GM23338 (cell line): ENCODE results near the gene ZCCHC14. TPM values are rescaled to one million over a fixed set of nuclear protein-coding genes. Genes with fewer than 3 reads are reported as not detected.

ENCODE experiments used
- ATAC-seq: fragments of 200-7000 bp; cut with Tn5 transposase; 3 replicates; pipeline ENCODE4 v1.9.1; 2020
- DNase-seq: peaks from one replicate; pipeline ENCODE4 v3.0.0-alpha.2; 2015; ENCODE audit warnings: low spot score
- H2AFZ ChIP-seq: fragments of 200-600 bp; sonication (generic); 2 replicates; pipeline ENCODE4 v1.8.0; 2016; ENCODE audit warnings: antibody characterized with exemption, mild to moderate bottlenecking, moderate library complexity
- H3F3A ChIP-seq: fragments of 200-600 bp; sonication (generic); replicated peaks from 2 replicates; pipeline ENCODE4 v1.8.0; 2017; ENCODE audit warnings: antibody characterized with exemption, mixed run types, low read depth
- H3K27ac ChIP-seq: fragments of 200-600 bp; sonication (generic); 2 replicates; pipeline ENCODE4 v1.6.1; 2016; ENCODE audit warnings: low read depth
- H3K27me3 ChIP-seq: fragments of 200-600 bp; sonication (generic); 2 replicates; pipeline ENCODE4 v1.8.0; 2016; ENCODE audit warnings: mild to moderate bottlenecking, mixed run types, moderate library complexity; ENCODE audit not compliant: insufficient read depth
- H3K36me3 ChIP-seq: fragments of 200-600 bp; sonication (generic); 2 replicates; pipeline ENCODE4 v1.8.0; 2016; ENCODE audit warnings: mild to moderate bottlenecking; ENCODE audit not compliant: insufficient read depth
- H3K4me1 ChIP-seq: fragments of 200-600 bp; sonication (generic); 2 replicates; pipeline ENCODE4 v1.8.0; 2016; ENCODE audit warnings: mild to moderate bottlenecking, moderate library complexity; ENCODE audit not compliant: insufficient read depth
- H3K4me2 ChIP-seq: fragments of 200-600 bp; sonication (generic); 2 replicates; pipeline ENCODE4 v1.7.1; 2017; ENCODE audit warnings: mixed run types
- H3K4me3 ChIP-seq: fragments of 200-600 bp; sonication (generic); 2 replicates; pipeline ENCODE4 v1.6.1; 2016; ENCODE audit warnings: mixed run types
- H3K79me2 ChIP-seq: fragments of 200-600 bp; sonication (generic); replicated peaks from 2 replicates; pipeline ENCODE4 v1.8.0; 2017; ENCODE audit warnings: mild to moderate bottlenecking; ENCODE audit not compliant: insufficient read depth
- H3K9me2 ChIP-seq: fragments of 200-600 bp; sonication (generic); 2 replicates; pipeline ENCODE4 v1.8.0; 2017; ENCODE audit not compliant: insufficient read depth
- H4K20me1 ChIP-seq: fragments of 200-600 bp; sonication (generic); replicated peaks from 2 replicates; pipeline ENCODE4 v1.8.0; 2017; ENCODE audit warnings: mild to moderate bottlenecking; ENCODE audit not compliant: insufficient read depth
- H3K27ac Mint-ChIP-seq: 2 replicates; pipeline ENCODE4 v1.8.0; 2020; ENCODE audit warnings: inconsistent platforms, mild to moderate bottlenecking, moderate library complexity, mixed read lengths
- H3K27me3 Mint-ChIP-seq: 3 replicates; pipeline ENCODE4 v1.8.0; 2022; ENCODE audit warnings: low read depth, mild to moderate bottlenecking, moderate library complexity, mixed read lengths, inconsistent platforms; ENCODE audit not compliant: insufficient read depth, poor library complexity
- H3K36me3 Mint-ChIP-seq: 3 replicates; pipeline ENCODE4 v1.8.0; 2021; ENCODE audit warnings: low read depth, mild to moderate bottlenecking, inconsistent platforms, moderate library complexity, mixed read lengths
- H3K4me1 Mint-ChIP-seq: 3 replicates; pipeline ENCODE4 v1.8.0; 2020; ENCODE audit warnings: mild to moderate bottlenecking, inconsistent platforms, mixed read lengths
- H3K4me3 Mint-ChIP-seq: 3 replicates; pipeline ENCODE4 v1.8.0; 2021; ENCODE audit warnings: moderate library complexity, mild to moderate bottlenecking, inconsistent platforms, mixed read lengths
- H3K9me3 Mint-ChIP-seq: 3 replicates; pipeline ENCODE4 v1.8.0; 2020; ENCODE audit warnings: moderate library complexity, mild to moderate bottlenecking, inconsistent platforms, mixed read lengths
- CREB1 ChIP-seq: fragments of 250-450 bp; sonication (Bioruptor Pico); IDR thresholded peaks from 2 replicates; pipeline ENCODE4 v1.5.0; 2020; ENCODE audit warnings: low read depth, mild to moderate bottlenecking, moderate library complexity
- ETS1 ChIP-seq: IDR thresholded peaks from 2 replicates; pipeline ENCODE4 v1.6.1; 2016; ENCODE audit warnings: antibody characterized with exemption
- EZH2 ChIP-seq: fragments of 200-600 bp; sonication (generic); IDR thresholded peaks from one replicate; pipeline ENCODE4 v1.8.0; 2017; ENCODE audit warnings: antibody characterized with exemption, mild to moderate bottlenecking, low read depth; ENCODE audit not compliant: unreplicated experiment
- EZH2phosphoT487 ChIP-seq: fragments of 200-600 bp; sonication (generic); IDR thresholded peaks from one replicate; pipeline ENCODE4 v1.8.1; 2018; ENCODE audit warnings: antibody characterized with exemption; ENCODE audit not compliant: unreplicated experiment
- JUNB ChIP-seq: IDR thresholded peaks from one replicate; pipeline ENCODE4 v1.6.1; 2016; ENCODE audit warnings: antibody characterized with exemption; ENCODE audit not compliant: unreplicated experiment
- NANOG ChIP-seq: IDR thresholded peaks from 2 replicates; pipeline ENCODE4 v1.6.1; 2016; ENCODE audit warnings: antibody characterized with exemption, borderline replicate concordance
- POLR2AphosphoS5 ChIP-seq: IDR thresholded peaks from 2 replicates; pipeline ENCODE4 v1.6.1; 2016; ENCODE audit warnings: antibody characterized with exemption, low read depth
- REST ChIP-seq: IDR thresholded peaks from one replicate; pipeline ENCODE4 v1.6.1; 2018; ENCODE audit warnings: antibody characterized with exemption; ENCODE audit not compliant: unreplicated experiment
- STAT1 ChIP-seq: IDR thresholded peaks from one replicate; pipeline ENCODE4 v1.6.1; 2016; ENCODE audit warnings: antibody characterized with exemption; ENCODE audit not compliant: unreplicated experiment
- ZNF114 ChIP-seq: fragments of 250-450 bp; sonication (Bioruptor Pico); IDR thresholded peaks from 2 replicates; pipeline ENCODE4 v1.5.0; 2020; ENCODE audit warnings: mild to moderate bottlenecking, moderate library complexity
- ZNF331 ChIP-seq: fragments of 250-450 bp; sonication (Bioruptor Pico); IDR thresholded peaks from 2 replicates; pipeline ENCODE4 v1.5.0; 2020; ENCODE audit warnings: low read depth, mild to moderate bottlenecking, moderate library complexity
- ZNF462 ChIP-seq: fragments of 250-450 bp; sonication (Bioruptor Pico); IDR thresholded peaks from 2 replicates; pipeline ENCODE4 v1.5.0; 2020; ENCODE audit warnings: mild to moderate bottlenecking, moderate library complexity
- polyA plus RNA-seq: library from polyadenylated mRNA; unstranded; fragments of >200 nt; fragmentation: Nextera tagmentation; extraction: Ambion mirVana; gene quantifications from 2 replicates; pipeline ENCODE4 v1.2.1, GENCODE V29; 2016
- total RNA-seq: library from RNA; depleted of rRNA; stranded (reverse); fragments of >200 nt; shearing (Covaris generic); gene quantifications from 2 replicates; pipeline ENCODE4 v1.2.3, GENCODE V29; 2014
- TF ChIP-seq, protein P1 (sequence below), 2 experiments: fragments of 200-600 bp in 1 of 2; sonication (generic) in 1 of 2; conservative IDR thresholded peaks; 2 replicates each; pipeline versions ENCODE4 v1.5.1 to v1.6.1; 2016 to 2017; ENCODE audit warnings: antibody characterized with exemption in 2 of 2, low read depth in 2 of 2, mild to moderate bottlenecking in 2 of 2, moderate library complexity in 1 of 2

The ZCCHC14 gene
- total and polyA plus RNA-seq, 2 experiments from 2014 or later, result 6.8 to 22.4 TPM

DNA sequence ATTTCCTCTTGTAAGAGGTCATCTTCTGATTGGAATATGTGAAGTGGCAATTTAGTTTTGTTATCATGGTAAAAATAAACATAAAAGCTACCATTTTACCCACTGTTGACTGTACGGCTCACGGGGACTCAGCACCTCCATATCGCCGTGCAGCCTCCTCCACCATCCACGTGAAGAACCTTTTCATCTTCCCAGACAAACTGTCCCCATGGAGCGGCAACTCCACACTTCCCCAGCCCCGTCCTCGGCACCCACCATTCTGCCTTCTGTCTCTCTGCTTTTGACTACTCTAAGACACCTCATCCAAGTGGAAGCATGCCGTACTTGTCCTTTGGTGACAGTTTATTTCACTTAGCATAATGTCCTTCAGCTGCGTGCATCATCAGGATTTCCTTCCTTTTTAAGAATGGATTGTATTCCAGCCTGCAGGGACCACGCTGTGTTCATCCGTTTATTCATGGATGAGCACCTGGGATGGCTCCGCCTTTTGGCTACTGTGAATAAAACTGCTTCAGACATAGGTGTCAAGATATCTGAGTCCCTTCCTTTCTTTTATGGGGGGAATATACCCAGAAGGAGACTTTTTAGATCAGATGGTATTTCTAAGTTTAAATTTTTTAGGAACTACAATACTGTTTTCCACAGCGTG, 123.6 kb downstream of the ZCCHC14 start:
- no peaks in the 10 kb centered on the region for H3K4me1 ChIP-seq
- H3K36me3 Mint-ChIP-seq, result no peaks in the 10 kb centered on the region
- H3F3A ChIP-seq, result no peaks in the 10 kb centered on the region
- peaks cover 30% of the 10 kb centered on the region; the same call in 1 of the 2 replicates for H4K20me1 ChIP-seq
- H3K79me2 ChIP-seq, result peaks cover 82% of the 10 kb centered on the region
- no peak for TF ChIP-seq STAT1
- no peak for TF ChIP-seq EZH2
- no peak for TF ChIP-seq CREB1 (CRISPR knock-in tag)
- TF ChIP-seq ZNF462 (CRISPR knock-in tag), result no peak
- no peak for TF ChIP-seq ZNF114 (CRISPR knock-in tag)
- no peak for TF ChIP-seq ETS1
- no peak for TF ChIP-seq NANOG
- TF ChIP-seq ZNF331 (CRISPR knock-in tag), result no peak
- no peak for TF ChIP-seq REST
- no peak for TF ChIP-seq EZH2phosphoT487
- TF ChIP-seq, protein P1, sequence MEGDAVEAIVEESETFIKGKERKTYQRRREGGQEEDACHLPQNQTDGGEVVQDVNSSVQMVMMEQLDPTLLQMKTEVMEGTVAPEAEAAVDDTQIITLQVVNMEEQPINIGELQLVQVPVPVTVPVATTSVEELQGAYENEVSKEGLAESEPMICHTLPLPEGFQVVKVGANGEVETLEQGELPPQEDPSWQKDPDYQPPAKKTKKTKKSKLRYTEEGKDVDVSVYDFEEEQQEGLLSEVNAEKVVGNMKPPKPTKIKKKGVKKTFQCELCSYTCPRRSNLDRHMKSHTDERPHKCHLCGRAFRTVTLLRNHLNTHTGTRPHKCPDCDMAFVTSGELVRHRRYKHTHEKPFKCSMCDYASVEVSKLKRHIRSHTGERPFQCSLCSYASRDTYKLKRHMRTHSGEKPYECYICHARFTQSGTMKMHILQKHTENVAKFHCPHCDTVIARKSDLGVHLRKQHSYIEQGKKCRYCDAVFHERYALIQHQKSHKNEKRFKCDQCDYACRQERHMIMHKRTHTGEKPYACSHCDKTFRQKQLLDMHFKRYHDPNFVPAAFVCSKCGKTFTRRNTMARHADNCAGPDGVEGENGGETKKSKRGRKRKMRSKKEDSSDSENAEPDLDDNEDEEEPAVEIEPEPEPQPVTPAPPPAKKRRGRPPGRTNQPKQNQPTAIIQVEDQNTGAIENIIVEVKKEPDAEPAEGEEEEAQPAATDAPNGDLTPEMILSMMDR (conservative IDR thresholded peaks at IDR 0.05; ENCODE audit: low read depth in 2 of 2), result no peak
- no peak for TF ChIP-seq JUNB
- no peak for TF ChIP-seq POLR2AphosphoS5
- no peak overlapping the region; the same call in 1 of the 2 replicates for H3K27ac Mint-ChIP-seq
- H3K27me3 Mint-ChIP-seq, result no peaks in the 10 kb centered on the region
- no peaks in the 10 kb centered on the region for H3K36me3 ChIP-seq
- peaks cover 24% of the 10 kb centered on the region for H3K4me1 Mint-ChIP-seq
- H3K4me3 Mint-ChIP-seq, result no peak overlapping the region
- DNase-seq (no peak), ATAC-seq (no peak)
- no peak overlapping the region for H3K27ac ChIP-seq
- no peaks in the 10 kb centered on the region for H3K27me3 ChIP-seq
- no peak overlapping the region for H2AFZ ChIP-seq
- no peak overlapping the region for H3K4me2 ChIP-seq
- H3K9me2 ChIP-seq, result no peaks in the 10 kb centered on the region
- no peak overlapping the region for H3K4me3 ChIP-seq
- no peaks in the 10 kb centered on the region for H3K9me3 Mint-ChIP-seq
